AG04449 (cell line): ENCODE results near the gene RDH13.

Source experiments
- CTCF ChIA-PET: fragments of 350-600 bp; formaldehyde crosslinking; extraction: SDS; loops from one replicate; lab custom pipeline; 2021; ENCODE audit warnings: antibody characterized with exemption; lab: Yijun Ruan, JAX
- POLR2A ChIA-PET: fragments of 400-600, 350-600 bp; formaldehyde crosslinking; extraction: SDS; loops from one replicate; lab custom pipeline; 2020; ENCODE audit warnings: antibody characterized with exemption, inconsistent platforms; lab: Yijun Ruan, JAX
- DNase-seq: peaks from one replicate; pipeline ENCODE4 v3.0.0-alpha.2; 2010; ENCODE audit warnings: low read depth, low spot score
- H3K4me3 ChIP-seq: 2 replicates; pipeline ENCODE4 v1.5.1; 2011; ENCODE audit warnings: low read depth, mild to moderate bottlenecking, control low read depth, low read length
- CTCF ChIP-seq: IDR thresholded peaks from one replicate; pipeline ENCODE4 v1.5.1; 2011; ENCODE audit warnings: mild to moderate bottlenecking, moderate library complexity, low read length, control low read depth, inconsistent platforms; ENCODE audit not compliant: insufficient read depth; ENCODE audit errors: missing control alignments

The RDH13 gene

GRCh38 chr19:55105237-55105636 lies 42.3 kb upstream of the RDH13 start:
- no peak for DNase-seq
- ChIA-PET POLR2A (no interaction called here), CTCF (interaction anchor here (3.2 kb wide), 1 partner anchor 17 kb away, joined by 25 read pairs; no protein-coding TSS in a partner anchor)
- TF ChIP-seq CTCF = no peak
- no peak overlapping the region for H3K4me3 ChIP-seq

- POLR2A ChIA-PET = no interaction called here
- H3K4me3 ChIP-seq = no peak overlapping the region
- CTCF ChIA-PET = interaction anchor here (1.4 to 7.0 kb wide), 2 partner anchors 15 to 38 kb away, joined by 3 to 43 read pairs; no protein-coding TSS in a partner anchor
- DNase-seq = no peak
- no peak for TF ChIP-seq CTCF
These were observed 40.2 kb upstream of the RDH13 start for GRCh38 chr19:55103190-55103589.

GRCh38 chr19:55101261-55101660 lies 38.3 kb upstream of the RDH13 start:
- ChIA-PET POLR2A (no interaction called here), CTCF (interaction anchor here (1.6 to 7.0 kb wide), 2 partner anchors 10 to 13 kb away, joined by 3 to 43 read pairs; no protein-coding TSS in a partner anchor)
- DNase-seq = no peak
- TF ChIP-seq CTCF = no peak
- H3K4me3 ChIP-seq = no peak overlapping the region

GRCh38 chr19:55099557-55100506 lies 36.9 kb upstream of the RDH13 start:
- TF ChIP-seq CTCF = no peak
- ChIA-PET POLR2A (no interaction called here), CTCF (interaction anchor here (0.9 to 7.0 kb wide), 2 partner anchors 11 to 618 kb away, joined by 3 to 43 read pairs; no protein-coding TSS in a partner anchor)
- DNase-seq = no peak
- no peak overlapping the region for H3K4me3 ChIP-seq

GRCh38 chr19:55098716-55099556 lies 36.0 kb upstream of the RDH13 start:
- no peak overlapping the region for H3K4me3 ChIP-seq
- no peak for DNase-seq
- TF ChIP-seq CTCF = no peak
- POLR2A ChIA-PET = no interaction called here
- CTCF ChIA-PET = interaction anchor here (0.9 to 7.0 kb wide), 2 partner anchors 10 to 617 kb away, joined by 3 to 43 read pairs; no protein-coding TSS in a partner anchor
